Neural progenitor cell (in vitro differentiated cells): ENCODE measurements around the gene OR10A2. TPM values are rescaled to one million over a fixed set of nuclear protein-coding genes. Genes with fewer than 3 reads are reported as not detected.
"Not testable (repeated sequence)": the region's sequence is repeated elsewhere in the genome, so short reads cannot be mapped to it uniquely, and the experiment has no call there.

Source experiments
- DNase-seq: peaks from one replicate; pipeline ENCODE4 v3.0.0-alpha.2; 2016; ENCODE audit warnings: low spot score
- H2AFZ ChIP-seq: fragments of 200-600 bp; sonication (generic); replicated peaks from 2 replicates; pipeline ENCODE4 v1.6.1; 2016; ENCODE audit warnings: antibody characterized with exemption
- H3F3A ChIP-seq: fragments of 200-600 bp; sonication (generic); 2 replicates; pipeline ENCODE4 v1.6.1; 2016; ENCODE audit warnings: antibody characterized with exemption, low read depth
- H3K27ac ChIP-seq: fragments of 200-600 bp; sonication (generic); 2 replicates; pipeline ENCODE4 v1.5.1; 2016; ENCODE audit warnings: mild to moderate bottlenecking
- H3K27me3 ChIP-seq: fragments of 200-600 bp; sonication (generic); 2 replicates; pipeline ENCODE4 v1.6.1; 2016; ENCODE audit warnings: mild to moderate bottlenecking, moderate library complexity
- H3K36me3 ChIP-seq: fragments of 200-600 bp; sonication (generic); 2 replicates; pipeline ENCODE4 v1.5.1; 2016
- H3K4me1 ChIP-seq: fragments of 200-600 bp; sonication (generic); 2 replicates; pipeline ENCODE4 v1.6.1; 2016; ENCODE audit warnings: mixed run types
- H3K4me2 ChIP-seq: fragments of 200-600 bp; sonication (generic); 2 replicates; pipeline ENCODE4 v1.6.1; 2016
- H3K4me3 ChIP-seq: fragments of 200-600 bp; sonication (generic); 2 replicates; pipeline ENCODE4 v1.5.1; 2016
- H3K79me2 ChIP-seq: fragments of 200-600 bp; sonication (generic); 2 replicates; pipeline ENCODE4 v1.6.1; 2016; ENCODE audit warnings: low read depth
- H3K9ac ChIP-seq: fragments of 200-600 bp; sonication (generic); 2 replicates; pipeline ENCODE4 v1.6.1; 2016
- H3K9me3 ChIP-seq: fragments of 200-600 bp; sonication (generic); 2 replicates; pipeline ENCODE4 v1.5.1; 2016; ENCODE audit warnings: low read depth
- H4K20me1 ChIP-seq: fragments of 200-600 bp; sonication (generic); 2 replicates; pipeline ENCODE4 v1.6.1; 2016; ENCODE audit warnings: low read depth
- H3K27ac Mint-ChIP-seq: 3 replicates; pipeline ENCODE4 v1.8.0; 2021; ENCODE audit warnings: mixed read lengths
- H3K27me3 Mint-ChIP-seq: 2 replicates; pipeline ENCODE4 v1.8.0; 2022; ENCODE audit warnings: low read depth, mild to moderate bottlenecking, inconsistent platforms, moderate library complexity, mixed read lengths; ENCODE audit not compliant: insufficient read depth
- H3K36me3 Mint-ChIP-seq: 3 replicates; pipeline ENCODE4 v1.8.0; 2021; ENCODE audit warnings: mixed read lengths
- H3K4me1 Mint-ChIP-seq: 3 replicates; pipeline ENCODE4 v1.8.0; 2021; ENCODE audit warnings: mixed read lengths
- H3K4me3 Mint-ChIP-seq: 3 replicates; pipeline ENCODE4 v1.8.0; 2021; ENCODE audit warnings: mild to moderate bottlenecking, moderate library complexity, mixed read lengths
- H3K9me3 Mint-ChIP-seq: 3 replicates; pipeline ENCODE4 v1.8.0; 2020; ENCODE audit warnings: mixed read lengths
- CTCF ChIP-seq: fragments of 200-600 bp; sonication (generic); IDR thresholded peaks from 2 replicates; pipeline ENCODE4 v1.5.1; 2017; ENCODE audit warnings: antibody characterized with exemption, mild to moderate bottlenecking
- EZH2 ChIP-seq: fragments of 200-600 bp; sonication (generic); IDR thresholded peaks from 2 replicates; pipeline ENCODE4 v1.6.1; 2017; ENCODE audit warnings: antibody characterized with exemption, mild to moderate bottlenecking, moderate library complexity
- EZH2phosphoT487 ChIP-seq: fragments of 200-600 bp; sonication (generic); IDR thresholded peaks from 2 replicates; pipeline ENCODE4 v1.6.1; 2017; ENCODE audit warnings: antibody characterized with exemption
- total RNA-seq: library from RNA; depleted of rRNA; stranded (reverse); fragments of >200 nt; gene quantifications from 2 replicates; pipeline ENCODE4 v1.2.3, GENCODE V29; 2015; ENCODE audit warnings: low replicate concordance

The OR10A2 gene
- total RNA-seq, 1 donor from 2014 or later: not detected

- H3K9me3 Mint-ChIP-seq: no peaks in the 10 kb centered on the region
- Histone ChIP-seq H3K79me2 (no peaks in the 10 kb centered on the region), H3K36me3 (no peaks in the 10 kb centered on the region), H3K27me3 (no peaks in the 10 kb centered on the region), H2AFZ (no peak within 1 kb of the TSS), H3K9ac (no peak within 1 kb of the TSS), H3K4me3 (no peak within 1 kb of the TSS), H3K4me1 (no peaks in the 10 kb centered on the region), H3F3A (no peaks in the 10 kb centered on the region), H3K4me2 (no peak within 1 kb of the TSS), H3K9me3 (no peaks in the 10 kb centered on the region), H4K20me1 (no peaks in the 10 kb centered on the region), H3K27ac (no peak within 1 kb of the TSS)
- H3K36me3 Mint-ChIP-seq: no peaks in the 10 kb centered on the region
- no peak for DNase-seq
- no peak within 1 kb of the TSS for H3K27ac Mint-ChIP-seq
- TF ChIP-seq EZH2phosphoT487 (no peak), CTCF (no peak), EZH2 (no peak)
- peaks cover 2% of the 10 kb centered on the region for H3K27me3 Mint-ChIP-seq
- H3K4me1 Mint-ChIP-seq: no peaks in the 10 kb centered on the region
- H3K4me3 Mint-ChIP-seq: no peak within 1 kb of the TSS
Measured at GRCh38 chr11:6876325-6876724, 13.5 kb downstream of the OR10A2 start, which contains the start of gene OR10A4. Gene OR10A4, plus strand, starts transcription at chr11:6876625. Its CDS starts 23 bp downstream, at chr11:6876648.

GRCh38 chr11:6876914-6877313, 14.1 kb downstream of the OR10A2 start:
- Histone ChIP-seq H3K4me1 (no peaks in the 10 kb centered on the region), H3F3A (no peaks in the 10 kb centered on the region), H2AFZ (no peak overlapping the region), H3K4me2 (no peak overlapping the region), H3K9me3 (no peaks in the 10 kb centered on the region), H4K20me1 (no peaks in the 10 kb centered on the region), H3K36me3 (no peaks in the 10 kb centered on the region), H3K27ac (no peak overlapping the region), H3K9ac (no peak overlapping the region), H3K79me2 (no peaks in the 10 kb centered on the region), H3K4me3 (no peak overlapping the region), H3K27me3 (no peaks in the 10 kb centered on the region)
- no peaks in the 10 kb centered on the region for H3K9me3 Mint-ChIP-seq
- H3K4me3 Mint-ChIP-seq: no peak overlapping the region
- TF ChIP-seq EZH2 (no peak), EZH2phosphoT487 (no peak), CTCF (no peak)
- no peaks in the 10 kb centered on the region for H3K4me1 Mint-ChIP-seq
- H3K27me3 Mint-ChIP-seq: peaks cover 2% of the 10 kb centered on the region
- H3K27ac Mint-ChIP-seq: no peak overlapping the region
- DNase-seq: no peak
- H3K36me3 Mint-ChIP-seq: no peaks in the 10 kb centered on the region

- no peaks in the 10 kb centered on the region for H3K9me3 Mint-ChIP-seq
- Histone ChIP-seq H3F3A (no peaks in the 10 kb centered on the region), H3K4me3 (no peak overlapping the region), H2AFZ (no peak overlapping the region), H3K9me3 (no peaks in the 10 kb centered on the region), H3K4me2 (no peak overlapping the region), H4K20me1 (no peaks in the 10 kb centered on the region), H3K79me2 (no peaks in the 10 kb centered on the region), H3K27ac (no peak overlapping the region), H3K9ac (no peak overlapping the region), H3K36me3 (no peaks in the 10 kb centered on the region), H3K4me1 (no peaks in the 10 kb centered on the region), H3K27me3 (no peaks in the 10 kb centered on the region)
- no peak overlapping the region for H3K27ac Mint-ChIP-seq
- H3K4me1 Mint-ChIP-seq: no peaks in the 10 kb centered on the region
- TF ChIP-seq CTCF (no peak), EZH2 (no peak), EZH2phosphoT487 (no peak)
- no peaks in the 10 kb centered on the region for H3K36me3 Mint-ChIP-seq
- no peak overlapping the region for H3K4me3 Mint-ChIP-seq
- DNase-seq: no peak
- peaks cover 2% of the 10 kb centered on the region for H3K27me3 Mint-ChIP-seq
Measured at GRCh38 chr11:6882751-6883150, 19.9 kb downstream of the OR10A2 start.

GRCh38 chr11:6887711-6888110, 24.9 kb downstream of the OR10A2 start:
- H3K9me3 Mint-ChIP-seq, H3K27ac ChIP-seq, H3K4me3 ChIP-seq, H2AFZ ChIP-seq, H3K79me2 ChIP-seq, H3K4me3 Mint-ChIP-seq, H3K27me3 Mint-ChIP-seq, H3K4me1 Mint-ChIP-seq, H3K4me2 ChIP-seq, H3K4me1 ChIP-seq, H4K20me1 ChIP-seq, H3K9ac ChIP-seq, H3K27ac Mint-ChIP-seq, DNase-seq, H3K36me3 ChIP-seq, H3K9me3 ChIP-seq, H3K27me3 ChIP-seq, H3F3A ChIP-seq, H3K36me3 Mint-ChIP-seq: not testable (repeated sequence)
